ENCODE measurements around the gene SLC9A2.

Gene SLC9A2

GRCh38 chr2:102737431-102737830, 118.1 kb downstream of the SLC9A2 start:
- no peak for DNase-seq (ENCODE audit: insufficient read length)
- TF ChIP-seq POLR2AphosphoS5 (IDR thresholded peaks at IDR 0.05; ENCODE audit: low read depth, low read length), result no peak
- TF ChIP-seq TAF1 (IDR thresholded peaks at IDR 0.05; ENCODE audit: borderline replicate concordance, low read depth, low read length), result no peak
- no peak for TF ChIP-seq POLR2A (IDR thresholded peaks at IDR 0.05; ENCODE audit: low read depth, low read length)
- FAIRE-seq, result no peak

GRCh38 chr2:102743259-102743658, 123.9 kb downstream of the SLC9A2 start:
- FAIRE-seq, result no peak
- DNase-seq (ENCODE audit: insufficient read length), result no peak
- TF ChIP-seq POLR2A (IDR thresholded peaks at IDR 0.05; ENCODE audit: low read depth, low read length), result no peak
- no peak for TF ChIP-seq POLR2AphosphoS5 (IDR thresholded peaks at IDR 0.05; ENCODE audit: low read depth, low read length)
- no peak for TF ChIP-seq TAF1 (IDR thresholded peaks at IDR 0.05; ENCODE audit: borderline replicate concordance, low read depth, low read length)

- FAIRE-seq (no peak), DNase-seq (ENCODE audit: insufficient read length) (no peak)
- TF ChIP-seq POLR2A (IDR thresholded peaks at IDR 0.05; ENCODE audit: low read depth, low read length) (no peak), TAF1 (IDR thresholded peaks at IDR 0.05; ENCODE audit: borderline replicate concordance, low read depth, low read length) (no peak), POLR2AphosphoS5 (IDR thresholded peaks at IDR 0.05; ENCODE audit: low read depth, low read length) (no peak)
Measured at GRCh38 chr2:102748107-102748506, 128.8 kb downstream of the SLC9A2 start.

GRCh38 chr2:102749938-102750337, 130.6 kb downstream of the SLC9A2 start:
- FAIRE-seq (peak; percentile 36), DNase-seq (ENCODE audit: insufficient read length) (no peak)
- TF ChIP-seq POLR2A (IDR thresholded peaks at IDR 0.05; ENCODE audit: low read depth, low read length) (no peak), TAF1 (IDR thresholded peaks at IDR 0.05; ENCODE audit: borderline replicate concordance, low read depth, low read length) (no peak), POLR2AphosphoS5 (IDR thresholded peaks at IDR 0.05; ENCODE audit: low read depth, low read length) (no peak)

GRCh38 chr2:102753563-102754159, 134.3 kb downstream of the SLC9A2 start:
- FAIRE-seq (peak; percentile 38), DNase-seq (ENCODE audit: insufficient read length) (no peak)
- TF ChIP-seq TAF1 (IDR thresholded peaks at IDR 0.05; ENCODE audit: borderline replicate concordance, low read depth, low read length) (no peak), POLR2AphosphoS5 (IDR thresholded peaks at IDR 0.05; ENCODE audit: low read depth, low read length) (no peak), POLR2A (IDR thresholded peaks at IDR 0.05; ENCODE audit: low read depth, low read length) (no peak)

GRCh38 chr2:102754456-102755145, 135.2 kb downstream of the SLC9A2 start:
- TF ChIP-seq TAF1 (IDR thresholded peaks at IDR 0.05; ENCODE audit: borderline replicate concordance, low read depth, low read length) (no peak), POLR2AphosphoS5 (IDR thresholded peaks at IDR 0.05; ENCODE audit: low read depth, low read length) (no peak), POLR2A (IDR thresholded peaks at IDR 0.05; ENCODE audit: low read depth, low read length) (no peak)
- FAIRE-seq, result no peak
- DNase-seq (ENCODE audit: insufficient read length), result no peak

GRCh38 chr2:102755284-102755683, 135.9 kb downstream of the SLC9A2 start:
- no peak for FAIRE-seq
- TF ChIP-seq TAF1 (IDR thresholded peaks at IDR 0.05; ENCODE audit: borderline replicate concordance, low read depth, low read length) (no peak), POLR2AphosphoS5 (IDR thresholded peaks at IDR 0.05; ENCODE audit: low read depth, low read length) (no peak), POLR2A (IDR thresholded peaks at IDR 0.05; ENCODE audit: low read depth, low read length) (no peak)
- DNase-seq (ENCODE audit: insufficient read length), result no peak

GRCh38 chr2:102758439-102758838, 139.1 kb downstream of the SLC9A2 start:
- TF ChIP-seq POLR2AphosphoS5 (IDR thresholded peaks at IDR 0.05; ENCODE audit: low read depth, low read length), result no peak
- no peak for TF ChIP-seq POLR2A (IDR thresholded peaks at IDR 0.05; ENCODE audit: low read depth, low read length)
- no peak for TF ChIP-seq TAF1 (IDR thresholded peaks at IDR 0.05; ENCODE audit: borderline replicate concordance, low read depth, low read length)
- DNase-seq (ENCODE audit: insufficient read length) (no peak), FAIRE-seq (no peak)

Measured in GM12892 (cell line).